ENCODE data around the gene GLS2.

The GLS2 gene

GRCh38 chr12:56488041-56488955 lies at the start of gene GLS2:
TSS of gene GLS2 (minus strand) at chr12:56488161. CDS start at chr12:56488118, 43 bp downstream.
- peak; percentile 76 to 78 for DNase-seq (ENCODE audit: low read depth in 2 of 2)
- H3K4me3 ChIP-seq (replicated peaks in 1 of 2; ENCODE audit: low read depth in 2 of 2, low read length in 2 of 2): peak within 1 kb of the TSS; percentile 43 to 48
- no peak for TF ChIP-seq CTCF (IDR thresholded peaks at IDR 0.05; ENCODE audit: low read depth, low read length)

GRCh38 chr12:56537546-56537945 lies 49.6 kb upstream of the GLS2 start:
- TF ChIP-seq CTCF (IDR thresholded peaks at IDR 0.05; ENCODE audit: low read depth, low read length): no peak
- H3K4me3 ChIP-seq (replicated peaks in 1 of 2; ENCODE audit: low read depth in 2 of 2, low read length in 2 of 2): no peak overlapping the region

GRCh38 chr12:56530390-56531055 lies 42.6 kb upstream of the GLS2 start:
- TF ChIP-seq CTCF (IDR thresholded peaks at IDR 0.05; ENCODE audit: low read depth, low read length): no peak
- no peak overlapping the region for H3K4me3 ChIP-seq (replicated peaks in 1 of 2; ENCODE audit: low read depth in 2 of 2, low read length in 2 of 2)
- DNase-seq (ENCODE audit: low read depth in 2 of 2): peak in 1 of 2 donors; percentile 20

More at GRCh38 chr12:56537546-56537945, 49.6 kb upstream of the GLS2 start:
- no peak for DNase-seq (ENCODE audit: low read depth in 2 of 2)

- H3K4me3 ChIP-seq (replicated peaks in 1 of 2; ENCODE audit: low read depth in 2 of 2, low read length in 2 of 2): no peak overlapping the region
- no peak for TF ChIP-seq CTCF (IDR thresholded peaks at IDR 0.05; ENCODE audit: low read depth, low read length)
- DNase-seq (ENCODE audit: low read depth in 2 of 2): peak; percentile 22 to 58
These were observed 41.7 kb upstream of the GLS2 start for GRCh38 chr12:56529656-56530055.

- DNase-seq (ENCODE audit: low read depth in 2 of 2): peak in 1 of 2 donors; percentile 52
- H3K4me3 ChIP-seq (replicated peaks in 1 of 2; ENCODE audit: low read depth in 2 of 2, low read length in 2 of 2): no peak overlapping the region
- TF ChIP-seq CTCF (IDR thresholded peaks at IDR 0.05; ENCODE audit: low read depth, low read length): no peak
These were observed 40.9 kb upstream of the GLS2 start for GRCh38 chr12:56528846-56529245.

- H3K4me3 ChIP-seq (replicated peaks in 1 of 2; ENCODE audit: low read depth in 2 of 2, low read length in 2 of 2): peak overlapping the region; percentile 59 to 72
- TF ChIP-seq CTCF (IDR thresholded peaks at IDR 0.05; ENCODE audit: low read depth, low read length): no peak
- DNase-seq (ENCODE audit: low read depth in 2 of 2): peak; percentile 33 to 45
These were observed 34.6 kb upstream of the GLS2 start for GRCh38 chr12:56522411-56523193.

Data from cardiac fibroblast (primary cell).